PC-3 (cell line): ENCODE results near the gene ETV5. TPM values are rescaled to one million over a fixed set of nuclear protein-coding genes. Genes with fewer than 3 reads are reported as not detected.

Experiments used
- ATAC-seq: fragments of 200-7000 bp; cut with Tn5 transposase; 2 replicates; pipeline ENCODE4 v1.9.1; 2020; ENCODE audit warnings: mild to moderate bottlenecking, moderate library complexity
- BruUV-seq: library from RNA; stranded (reverse); fragments of 400-500 nt; replicated peaks from 2 replicates; lab custom pipeline; 2021; lab: Mats Ljungman, UMichigan
- CTCF ChIA-PET: fragments of 300-600 bp; sonication (Branson Sonifier 250); formaldehyde crosslinking; loops from one replicate; lab custom pipeline; 2022; ENCODE audit warnings: antibody characterized with exemption; lab: Charles Lee
- POLR2A ChIA-PET: fragments of 300-600 bp; sonication (Branson Sonifier 250); formaldehyde crosslinking; loops from one replicate; lab custom pipeline; 2022; ENCODE audit warnings: antibody characterized with exemption; ENCODE audit not compliant: unreplicated experiment; lab: Charles Lee
- DNase-seq: peaks from one replicate; pipeline ENCODE4 v3.0.0-alpha.2; 2015
- H2AFZ ChIP-seq: fragments of 300-600 bp; sonication (generic); 2 replicates; pipeline ENCODE4 v1.6.0; 2016; ENCODE audit warnings: antibody characterized with exemption, low read length
- H3F3A ChIP-seq: fragments of 300-600 bp; sonication (generic); one replicate; pipeline ENCODE4 v1.6.0; 2017; ENCODE audit warnings: antibody characterized with exemption, low read length, control low read depth, mild to moderate bottlenecking; ENCODE audit not compliant: unreplicated experiment
- H3K27ac ChIP-seq: fragments of 300-600 bp; sonication (generic); 2 replicates; pipeline ENCODE4 v1.5.1; 2016; ENCODE audit warnings: mild to moderate bottlenecking, low read length
- H3K27me3 ChIP-seq: fragments of 300-600 bp; sonication (generic); 2 replicates; pipeline ENCODE4 v1.6.1; 2016; ENCODE audit warnings: low read length, mixed read lengths
- H3K36me3 ChIP-seq: fragments of 300-600 bp; sonication (generic); 2 replicates; pipeline ENCODE4 v1.6.1; 2016; ENCODE audit warnings: low read depth, mixed run types, low read length, mixed read lengths
- H3K4me1 ChIP-seq: fragments of 300-600 bp; sonication (generic); 2 replicates; pipeline ENCODE4 v1.5.1; 2016; ENCODE audit warnings: low read length; ENCODE audit not compliant: insufficient read depth
- H3K4me2 ChIP-seq: fragments of 300-600 bp; sonication (generic); 2 replicates; pipeline ENCODE4 v1.6.0; 2016; ENCODE audit warnings: low read length
- H3K4me3 ChIP-seq: fragments of 300-600 bp; sonication (generic); 2 replicates; pipeline ENCODE4 v1.5.1; 2016; ENCODE audit warnings: mild to moderate bottlenecking, low read length, mixed read lengths
- H3K79me2 ChIP-seq: fragments of 300-600 bp; sonication (generic); 2 replicates; pipeline ENCODE4 v1.6.1; 2017; ENCODE audit warnings: low read length, mixed read lengths
- H3K9ac ChIP-seq: fragments of 300-600 bp; sonication (generic); 2 replicates; pipeline ENCODE4 v1.6.0; 2016; ENCODE audit warnings: mild to moderate bottlenecking, low read length
- H3K9me2 ChIP-seq: fragments of 300-600 bp; sonication (generic); replicated peaks from 2 replicates; pipeline ENCODE4 v1.6.1; 2016; ENCODE audit warnings: mixed run types, low read length, mixed read lengths
- H3K9me3 ChIP-seq: fragments of 300-600 bp; sonication (generic); 2 replicates; pipeline ENCODE4 v1.6.1; 2016; ENCODE audit warnings: low read length, mixed read lengths
- H4K20me1 ChIP-seq: fragments of 300-600 bp; sonication (generic); 2 replicates; pipeline ENCODE4 v1.6.1; 2016; ENCODE audit warnings: low read length, mixed read lengths
- EZH2 ChIP-seq: fragments of 300-600 bp; sonication (generic); IDR thresholded peaks from one replicate; pipeline ENCODE4 v1.6.1; 2017; ENCODE audit warnings: antibody characterized with exemption, mild to moderate bottlenecking, low read length; ENCODE audit not compliant: unreplicated experiment
- EZH2phosphoT487 ChIP-seq: fragments of 300-600 bp; sonication (generic); IDR thresholded peaks from 2 replicates; pipeline ENCODE4 v1.6.1; 2018; ENCODE audit warnings: mild to moderate bottlenecking, antibody characterized with exemption, low read length, borderline replicate concordance
- intact Hi-C: fragments of 100-400 bp; cut with micrococcal nuclease; formaldehyde crosslinking; loops from 2 replicates; pipeline ENCODE4 v1.9.0; 2023
- total RNA-seq: library from RNA; depleted of rRNA; stranded (reverse); fragments of >200 nt; gene quantifications from 2 replicates; pipeline ENCODE4 v1.2.3, GENCODE V29; 2014
- TF ChIP-seq, protein P1 (sequence below): fragments of 300-600 bp; sonication (generic); conservative IDR thresholded peaks from 2 replicates; pipeline ENCODE4 v1.5.1; 2017; ENCODE audit warnings: antibody characterized with exemption, low read depth, mild to moderate bottlenecking, low read length

Gene ETV5
- total RNA-seq, 1 experiment from 2014 or later, result 60.6 TPM

DNA sequence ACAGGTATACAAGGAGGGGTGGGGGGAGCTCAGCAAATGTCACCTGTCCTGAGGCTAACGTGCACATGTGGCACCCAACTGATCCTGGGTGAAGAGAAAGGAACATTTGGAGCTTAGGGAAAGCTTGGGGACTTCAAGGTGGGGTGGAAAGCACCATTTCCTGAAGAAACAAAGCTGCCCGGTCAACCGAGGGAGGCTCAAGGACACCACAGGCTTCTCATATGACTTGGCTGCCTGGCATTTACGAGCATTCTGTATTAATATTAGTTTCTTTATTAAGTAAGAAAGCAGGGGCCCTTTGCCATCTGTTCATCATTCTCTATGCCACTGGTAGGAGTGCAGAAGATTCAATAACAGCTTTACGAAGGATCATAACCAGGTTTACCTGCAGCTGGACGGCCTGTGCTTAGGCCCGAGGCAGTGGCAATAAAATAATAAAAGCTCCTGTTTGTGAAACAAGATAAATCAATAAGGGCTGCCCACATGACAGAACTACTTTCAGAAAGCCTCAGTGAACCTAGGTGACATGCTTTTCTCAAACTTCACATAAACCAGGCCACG lies 54.0 kb downstream of the ETV5 start:
- Histone ChIP-seq H3F3A (no peaks in the 10 kb centered on the region), H3K36me3 (peaks cover 41% of the 10 kb centered on the region), H3K27ac (no peak overlapping the region), H3K9me2 (no peaks in the 10 kb centered on the region), H2AFZ (no peak overlapping the region), H4K20me1 (no peaks in the 10 kb centered on the region), H3K79me2 (no peaks in the 10 kb centered on the region), H3K4me2 (no peak overlapping the region), H3K4me1 (no peaks in the 10 kb centered on the region), H3K27me3 (no peaks in the 10 kb centered on the region), H3K9me3 (no peaks in the 10 kb centered on the region), H3K4me3 (no peak overlapping the region), H3K9ac (no peak overlapping the region)
- ChIA-PET CTCF (no interaction called here), POLR2A (no interaction called here)
- DNase-seq, result no peak
- no peak for ATAC-seq
- TF ChIP-seq EZH2phosphoT487 (no peak), EZH2 (no peak)
- TF ChIP-seq, protein P1, sequence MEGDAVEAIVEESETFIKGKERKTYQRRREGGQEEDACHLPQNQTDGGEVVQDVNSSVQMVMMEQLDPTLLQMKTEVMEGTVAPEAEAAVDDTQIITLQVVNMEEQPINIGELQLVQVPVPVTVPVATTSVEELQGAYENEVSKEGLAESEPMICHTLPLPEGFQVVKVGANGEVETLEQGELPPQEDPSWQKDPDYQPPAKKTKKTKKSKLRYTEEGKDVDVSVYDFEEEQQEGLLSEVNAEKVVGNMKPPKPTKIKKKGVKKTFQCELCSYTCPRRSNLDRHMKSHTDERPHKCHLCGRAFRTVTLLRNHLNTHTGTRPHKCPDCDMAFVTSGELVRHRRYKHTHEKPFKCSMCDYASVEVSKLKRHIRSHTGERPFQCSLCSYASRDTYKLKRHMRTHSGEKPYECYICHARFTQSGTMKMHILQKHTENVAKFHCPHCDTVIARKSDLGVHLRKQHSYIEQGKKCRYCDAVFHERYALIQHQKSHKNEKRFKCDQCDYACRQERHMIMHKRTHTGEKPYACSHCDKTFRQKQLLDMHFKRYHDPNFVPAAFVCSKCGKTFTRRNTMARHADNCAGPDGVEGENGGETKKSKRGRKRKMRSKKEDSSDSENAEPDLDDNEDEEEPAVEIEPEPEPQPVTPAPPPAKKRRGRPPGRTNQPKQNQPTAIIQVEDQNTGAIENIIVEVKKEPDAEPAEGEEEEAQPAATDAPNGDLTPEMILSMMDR, result no peak
- intact Hi-C loops, result no loop called here
- no TSS peak for BruUV-seq

DNA sequence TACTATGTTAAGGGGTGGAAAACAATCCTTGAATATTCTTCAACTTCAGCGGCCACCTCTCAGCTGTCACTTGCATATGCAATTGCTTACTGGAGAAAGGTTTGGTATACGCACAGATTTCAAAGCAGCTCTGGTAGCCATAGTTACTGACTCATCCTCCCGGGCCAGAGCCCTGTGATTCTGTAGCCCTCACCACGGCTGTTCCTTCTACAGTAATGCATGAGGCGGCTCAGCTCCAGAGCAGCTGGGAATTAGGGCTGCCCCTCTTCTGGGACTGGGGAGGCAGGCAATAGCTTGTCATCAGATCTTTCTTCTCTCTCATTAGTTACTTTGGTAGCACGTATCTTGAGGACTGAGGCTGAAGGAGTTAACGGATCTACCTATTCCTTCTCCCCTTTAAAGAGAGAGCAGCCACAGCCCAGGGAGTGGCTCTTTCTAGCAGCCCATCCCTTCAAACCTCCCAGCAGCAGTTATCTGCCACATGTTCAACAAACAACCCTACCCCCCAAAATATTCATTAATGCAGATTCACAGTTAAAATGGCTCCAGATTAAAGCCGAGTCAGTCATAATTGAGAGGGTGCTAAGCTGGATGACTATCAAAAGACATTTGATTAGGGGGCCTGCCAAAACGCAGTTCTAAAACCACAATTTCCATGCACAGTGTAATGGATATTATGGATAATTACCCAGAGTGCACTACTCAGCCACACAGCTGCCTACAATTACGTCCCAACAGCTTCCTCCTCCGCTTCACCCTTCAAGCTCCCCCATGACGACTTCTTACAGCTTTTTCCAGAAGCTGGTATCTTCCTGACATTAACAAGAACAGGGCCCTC lies 54.7 kb downstream of the ETV5 start:
- H3K4me1 ChIP-seq, result no peaks in the 10 kb centered on the region
- H3F3A ChIP-seq, result no peaks in the 10 kb centered on the region
- no peak for DNase-seq
- H4K20me1 ChIP-seq, result no peaks in the 10 kb centered on the region
- no TSS peak for BruUV-seq
- H2AFZ ChIP-seq, result no peak overlapping the region
- CTCF ChIA-PET, result no interaction called here
- intact Hi-C loops, result no loop called here
- POLR2A ChIA-PET, result no interaction called here
- no peaks in the 10 kb centered on the region for H3K9me2 ChIP-seq
- no peak for TF ChIP-seq EZH2
- no peak for TF ChIP-seq EZH2phosphoT487
- TF ChIP-seq, protein P1, result no peak
- H3K27me3 ChIP-seq, result no peaks in the 10 kb centered on the region
- no peak overlapping the region for H3K4me3 ChIP-seq
- no peak overlapping the region for H3K9ac ChIP-seq
- ATAC-seq, result no peak
- H3K36me3 ChIP-seq, result peaks cover 36% of the 10 kb centered on the region
- no peaks in the 10 kb centered on the region for H3K9me3 ChIP-seq
- no peak overlapping the region for H3K4me2 ChIP-seq
- H3K27ac ChIP-seq, result no peak overlapping the region
- H3K79me2 ChIP-seq, result no peaks in the 10 kb centered on the region
